PFSK-1 (cell line): ENCODE data around the gene PLPPR5.

Experiments used
- POLR2AphosphoS5 ChIP-seq: IDR thresholded peaks from 2 replicates; pipeline ENCODE4 v1.6.1; 2012; ENCODE audit warnings: low read depth, mild to moderate bottlenecking, control low read depth, low read length, moderate library complexity
- SIN3A ChIP-seq: IDR thresholded peaks from 2 replicates; pipeline ENCODE4 v1.6.1; 2012; ENCODE audit warnings: mild to moderate bottlenecking, low read length, moderate library complexity, borderline replicate concordance; ENCODE audit not compliant: insufficient read depth
- TAF1 ChIP-seq: IDR thresholded peaks from 2 replicates; pipeline ENCODE4 v1.6.1; 2012; ENCODE audit warnings: low read length, control low read depth, borderline replicate concordance; ENCODE audit not compliant: insufficient read depth

DNA sequence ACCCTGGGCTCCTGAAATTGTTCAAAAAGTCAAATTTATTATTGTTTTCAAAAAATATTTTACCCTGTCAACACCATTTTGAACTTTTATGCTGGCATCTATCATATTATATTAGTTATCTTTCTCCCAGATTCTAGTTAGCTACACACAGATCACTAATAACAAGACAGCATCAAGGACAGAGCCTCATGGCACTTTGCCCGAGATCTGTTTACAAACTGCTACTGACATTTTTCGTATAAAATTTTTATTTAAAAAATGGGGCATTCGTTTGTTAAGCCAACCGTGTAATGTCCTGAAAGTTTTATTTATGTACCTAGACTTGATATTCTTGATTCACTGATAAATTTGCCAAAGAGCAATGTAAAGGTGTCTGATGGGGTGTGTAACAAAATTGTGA lies 78.1 kb downstream of the PLPPR5 start:
- TF ChIP-seq SIN3A (no peak), POLR2AphosphoS5 (no peak), TAF1 (no peak)
